Hepatocyte (in vitro differentiated cells): ENCODE data around the gene MACROD2.

Source experiments
- CTCF ChIP-seq: fragments of 200-600 bp; sonication (generic); IDR thresholded peaks from 2 replicates; pipeline ENCODE4 v1.5.1; 2016; ENCODE audit warnings: antibody characterized with exemption, mild to moderate bottlenecking; ENCODE audit not compliant: poor library complexity
- EZH2 ChIP-seq: fragments of 200-600 bp; sonication (generic); IDR thresholded peaks from 2 replicates; pipeline ENCODE4 v1.6.1; 2016; ENCODE audit warnings: antibody characterized with exemption, mild to moderate bottlenecking, borderline replicate concordance
- EZH2phosphoT487 ChIP-seq: fragments of 200-600 bp; sonication (generic); IDR thresholded peaks from one replicate; pipeline ENCODE4 v1.6.1; 2018; ENCODE audit warnings: antibody characterized with exemption, mild to moderate bottlenecking, low read depth, moderate library complexity; ENCODE audit not compliant: unreplicated experiment, severe bottlenecking

GRCh38 chr20:14198416-14198815 is 203.1 kb downstream of the MACROD2 start:
- TF ChIP-seq CTCF (no peak), EZH2 (no peak), EZH2phosphoT487 (no peak)
